Measurements from ENCODE around the gene PER2. TPM values are rescaled to one million over a fixed set of nuclear protein-coding genes. Genes with fewer than 3 reads are reported as not detected.
A peak's percentile ranks its signal among the peaks of the same experiment; 100 is the strongest.

The PER2 gene
- total and polyA plus RNA-seq, 12 donors, result 1.3 to 11.4 (median 4.8) TPM

GRCh38 chr2:238302087-238302486, 13.7 kb upstream of the PER2 start:
- Histone ChIP-seq H3K27ac (no peak overlapping the region), H3K4me1 (replicated peaks in 1 of 2) (no peaks in the 10 kb centered on the region), H3K9me3 (replicated peaks in 1 of 3) (no peaks in the 10 kb centered on the region), H3K36me3 (replicated peaks in 1 of 2) (no peaks in the 10 kb centered on the region), H3K27me3 (no peaks in the 10 kb centered on the region), H3K4me3 (no peak overlapping the region)
- no peak for DNase-seq
- 71 to 91% (median 84%) methylated on average over 3 of the region's 3 CpGs for WGBS, 4 donors
- no peak for TF ChIP-seq POLR2A (IDR thresholded peaks at IDR 0.05)
- no peak for TF ChIP-seq CTCF (IDR thresholded peaks at IDR 0.05)
- intact Hi-C loops (cut with DNase I), result no loop called here

- H3K27me3 ChIP-seq, result no peaks in the 10 kb centered on the region
- WGBS, 4 donors, result 52 to 64% (median 59%) methylated on average over 7 of the region's 7 CpGs
- H3K36me3 ChIP-seq (replicated peaks in 1 of 2), result no peaks in the 10 kb centered on the region
- no peaks in the 10 kb centered on the region for H3K9me3 ChIP-seq (replicated peaks in 1 of 3)
- H3K4me3 ChIP-seq, result no peak overlapping the region
- no peaks in the 10 kb centered on the region for H3K4me1 ChIP-seq (replicated peaks in 1 of 2)
- intact Hi-C loops (cut with DNase I), result no loop called here
- DNase-seq, result peak in 4 of 7 donors; percentile 39 to 61 (median 50)
- H3K27ac ChIP-seq, result no peak overlapping the region
- TF ChIP-seq POLR2A (IDR thresholded peaks at IDR 0.05) (no peak), CTCF (IDR thresholded peaks at IDR 0.05) (no peak)
Observed at GRCh38 chr2:238299803-238300202, 11.4 kb upstream of the PER2 start.

- no peak for DNase-seq
- no peaks in the 10 kb centered on the region for H3K27me3 ChIP-seq
- H3K4me1 ChIP-seq (replicated peaks in 1 of 2), result no peaks in the 10 kb centered on the region
- H3K36me3 ChIP-seq (replicated peaks in 1 of 2), result no peaks in the 10 kb centered on the region
- H3K27ac ChIP-seq, result no peak overlapping the region
- H3K4me3 ChIP-seq, result no peak overlapping the region
- no peak for TF ChIP-seq CTCF (IDR thresholded peaks at IDR 0.05)
- no peak for TF ChIP-seq POLR2A (IDR thresholded peaks at IDR 0.05)
- WGBS, 4 donors, result 61 to 70% (median 67%) methylated on average over 12 to 24 of the region's 24 CpGs
- intact Hi-C loops (cut with DNase I), result no loop called here
- H3K9me3 ChIP-seq (replicated peaks in 1 of 3), result no peaks in the 10 kb centered on the region
Observed at GRCh38 chr2:238296638-238297457, 8.4 kb upstream of the PER2 start.

- H3K4me1 ChIP-seq (replicated peaks in 1 of 2), result no peaks in the 10 kb centered on the region
- no peaks in the 10 kb centered on the region for H3K27me3 ChIP-seq
- DNase-seq, result no peak
- no peaks in the 10 kb centered on the region for H3K9me3 ChIP-seq (replicated peaks in 1 of 3)
- no peaks in the 10 kb centered on the region for H3K36me3 ChIP-seq (replicated peaks in 1 of 2)
- intact Hi-C loops (cut with DNase I), result no loop called here
- no peak overlapping the region for H3K27ac ChIP-seq
- 63 to 84% (median 72%) methylated on average over 6 to 20 of the region's 21 CpGs for WGBS, 4 donors
- H3K4me3 ChIP-seq, result no peak overlapping the region
- TF ChIP-seq POLR2A (IDR thresholded peaks at IDR 0.05) (no peak), CTCF (IDR thresholded peaks at IDR 0.05) (no peak)
Observed at GRCh38 chr2:238295144-238296112, 7.0 kb upstream of the PER2 start.
